ENCODE measurements around the gene PARVB.

Gene PARVB

GRCh38 chr22:44201665-44202064 lies 177.6 kb downstream of the PARVB start:
- no peak for TF ChIP-seq CTCF (IDR thresholded peaks at IDR 0.05; ENCODE audit: low read depth, low read length)
- no peak overlapping the region for H3K4me3 ChIP-seq (ENCODE audit: low read depth, low read length)
- DNase-seq (ENCODE audit: low read depth, low spot score): no peak
- in situ Hi-C loops (cut with HindIII; ENCODE audit: low sequenced_read_pairs): no loop called here

GRCh38 chr22:44202261-44202789 lies 178.2 kb downstream of the PARVB start:
- DNase-seq (ENCODE audit: low read depth, low spot score): peak; percentile 44
- in situ Hi-C loops (cut with HindIII; ENCODE audit: low sequenced_read_pairs): no loop called here
- TF ChIP-seq CTCF (IDR thresholded peaks at IDR 0.05; ENCODE audit: low read depth, low read length): no peak
- H3K4me3 ChIP-seq (ENCODE audit: low read depth, low read length): no peak overlapping the region

GRCh38 chr22:44203203-44203602 lies 179.1 kb downstream of the PARVB start:
- in situ Hi-C loops (cut with HindIII; ENCODE audit: low sequenced_read_pairs): no loop called here
- TF ChIP-seq CTCF (IDR thresholded peaks at IDR 0.05; ENCODE audit: low read depth, low read length): no peak

GRCh38 chr22:44204739-44205515 lies 180.8 kb downstream of the PARVB start:
- no peak overlapping the region for H3K4me3 ChIP-seq (ENCODE audit: low read depth, low read length)
- no peak for TF ChIP-seq CTCF (IDR thresholded peaks at IDR 0.05; ENCODE audit: low read depth, low read length)
- no peak for DNase-seq (ENCODE audit: low read depth, low spot score)
- in situ Hi-C loops (cut with HindIII; ENCODE audit: low sequenced_read_pairs): no loop called here

More at GRCh38 chr22:44203203-44203602, 179.1 kb downstream of the PARVB start:
- no peak overlapping the region for H3K4me3 ChIP-seq (ENCODE audit: low read depth, low read length)
- no peak for DNase-seq (ENCODE audit: low read depth, low spot score)

DNA sequence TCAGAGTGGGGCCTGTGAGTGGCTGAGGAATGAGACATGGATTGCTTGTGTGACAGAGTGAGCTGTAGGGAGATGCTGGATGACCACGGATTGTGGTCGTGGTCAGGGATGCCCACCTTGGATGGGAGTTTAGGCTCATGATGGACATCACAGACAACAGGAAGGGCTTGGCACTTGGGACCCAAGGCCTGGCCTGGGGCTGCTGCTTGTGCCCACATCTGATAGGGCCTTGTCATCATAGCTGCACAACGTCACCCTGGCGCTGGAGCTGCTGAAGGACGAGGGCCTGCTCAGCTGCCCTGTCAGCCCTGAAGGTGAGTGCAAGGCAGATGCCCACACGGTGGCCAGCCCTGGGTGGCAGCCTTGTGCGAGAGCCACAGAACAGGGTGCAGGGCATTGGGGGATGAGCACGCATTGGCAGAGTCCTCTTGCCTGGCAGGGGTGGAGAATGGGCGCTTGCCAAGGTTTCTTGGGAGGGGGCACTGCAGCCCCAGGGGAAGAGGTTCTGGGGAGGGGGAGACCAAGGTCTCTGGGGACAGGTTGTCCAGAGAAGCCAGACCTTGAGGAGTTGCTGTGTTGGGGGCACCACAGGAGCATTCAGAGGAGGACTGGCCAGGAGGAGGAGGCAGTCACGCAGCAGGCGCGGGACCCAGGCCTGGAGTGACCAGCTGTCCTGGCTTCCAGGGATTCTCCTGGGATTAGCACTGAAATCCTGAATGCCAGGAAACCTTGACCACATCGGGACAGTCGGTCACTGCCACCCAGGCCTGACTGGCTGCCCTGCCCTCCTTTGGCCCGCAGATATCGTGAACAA lies 181.6 kb downstream of the PARVB start:
- in situ Hi-C loops (cut with HindIII; ENCODE audit: low sequenced_read_pairs): no loop called here
- DNase-seq (ENCODE audit: low read depth, low spot score): no peak
- no peak for TF ChIP-seq CTCF (IDR thresholded peaks at IDR 0.05; ENCODE audit: low read depth, low read length)
- H3K4me3 ChIP-seq (ENCODE audit: low read depth, low read length): no peak overlapping the region

DNA sequence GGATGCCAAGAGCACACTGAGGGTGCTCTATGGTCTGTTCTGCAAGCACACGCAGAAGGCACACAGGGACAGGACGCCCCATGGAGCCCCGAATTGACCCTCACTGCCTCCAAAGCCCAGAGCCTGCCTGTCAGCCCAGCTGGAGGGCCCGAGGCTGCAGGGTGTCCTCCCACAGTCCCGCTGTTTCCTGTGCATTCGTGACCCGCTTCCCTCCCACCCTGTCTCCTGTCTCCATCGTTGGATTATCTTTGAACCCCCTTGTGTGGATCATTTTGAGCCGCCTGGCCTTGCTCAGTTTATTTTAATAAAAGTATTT lies 182.2 kb downstream of the PARVB start:
- TF ChIP-seq CTCF (IDR thresholded peaks at IDR 0.05; ENCODE audit: low read depth, low read length): no peak
- in situ Hi-C loops (cut with HindIII; ENCODE audit: low sequenced_read_pairs): no loop called here
- no peak for DNase-seq (ENCODE audit: low read depth, low spot score)
- H3K4me3 ChIP-seq (ENCODE audit: low read depth, low read length): no peak overlapping the region

Data from astrocyte of the spinal cord (primary cell).